Dedifferentiated amniotic fluid mesenchymal stem cell (primary cell): ENCODE data around the gene LTBP1.
"Not testable (repeated sequence)": the region's sequence is repeated elsewhere in the genome, so short reads cannot be mapped to it uniquely, and the experiment has no call there.

Experiments used
- DNase-seq: peaks from one replicate; pipeline ENCODE4 v3.0.0-alpha.2; 2016; ENCODE audit errors: extremely low spot score

LTBP1 gene

DNA sequence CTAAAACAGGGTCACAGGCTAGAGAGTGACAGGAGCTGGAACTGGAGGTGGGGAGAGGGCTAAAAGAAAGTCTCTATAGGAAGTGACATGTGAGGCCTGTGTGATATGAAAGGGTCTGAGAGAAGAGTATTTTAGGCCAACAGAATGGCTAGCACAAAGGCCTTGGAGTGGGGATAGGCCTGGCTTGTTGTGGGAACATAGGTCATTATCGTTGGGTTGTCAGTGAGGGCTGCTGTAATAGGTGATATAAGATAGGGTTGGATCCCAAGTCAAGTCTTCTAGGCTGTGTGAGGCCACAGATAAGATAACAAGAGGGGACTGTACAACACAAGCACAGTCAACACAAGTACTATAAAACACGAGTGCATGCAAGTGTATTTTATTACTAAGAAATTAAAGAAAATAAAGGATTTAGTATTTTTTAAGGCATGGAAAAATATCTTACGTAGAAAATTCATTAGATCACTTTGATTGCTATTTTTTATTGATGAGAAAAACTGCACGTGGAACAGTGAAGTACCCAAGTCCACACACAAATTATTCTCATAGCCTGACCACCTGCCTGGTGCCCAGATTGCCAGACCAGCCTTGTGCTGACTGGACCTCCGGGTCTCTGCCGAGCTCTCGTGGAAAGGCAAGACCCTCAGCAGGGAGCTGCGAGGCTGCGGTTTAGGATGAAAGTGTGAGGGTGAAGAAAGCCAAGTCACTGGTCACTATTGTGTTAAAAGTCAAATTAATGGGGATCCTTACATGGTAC is 14.1 kb downstream of the LTBP1 start:
- no peak for DNase-seq

DNA sequence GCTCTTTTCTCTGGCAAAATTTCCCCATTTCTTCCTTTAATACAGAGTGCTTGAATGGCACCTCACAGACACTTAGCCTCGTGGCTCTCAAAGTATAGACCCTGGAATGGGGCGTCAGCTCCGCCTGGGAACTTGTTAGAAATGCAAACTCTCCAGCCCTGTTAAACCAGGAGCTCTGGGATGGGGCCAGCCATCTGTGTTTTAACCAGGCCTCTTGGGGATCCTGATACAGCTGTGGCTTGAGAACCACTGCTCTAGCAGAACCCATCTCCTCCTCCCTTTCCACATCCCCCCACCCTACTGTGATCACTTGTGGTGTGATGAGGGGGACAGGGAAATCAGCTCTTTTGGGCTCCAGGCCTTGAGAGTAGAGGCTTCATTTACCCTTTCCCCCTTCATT is 15.9 kb downstream of the LTBP1 start:
- no peak for DNase-seq

DNA sequence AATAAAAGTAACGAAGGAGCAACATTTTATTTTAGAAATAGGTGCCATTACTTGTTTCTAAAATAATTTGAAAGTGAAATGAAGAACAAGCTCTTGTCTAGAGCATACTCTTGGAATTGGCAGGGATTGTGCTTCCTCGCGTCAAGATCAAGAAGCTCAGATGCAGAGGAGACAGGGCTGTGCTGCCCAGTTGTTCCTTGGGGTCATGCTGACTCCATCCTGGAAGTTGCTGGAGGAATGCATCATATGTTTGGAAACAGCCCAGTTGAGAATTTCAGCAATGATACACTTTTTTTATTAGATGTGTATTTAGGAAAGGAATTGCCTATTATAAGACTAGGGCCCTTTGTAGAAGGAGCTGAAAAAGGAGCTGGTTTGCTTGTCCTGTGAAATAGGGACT is 17.2 kb downstream of the LTBP1 start:
- DNase-seq = peak; percentile 44

DNA sequence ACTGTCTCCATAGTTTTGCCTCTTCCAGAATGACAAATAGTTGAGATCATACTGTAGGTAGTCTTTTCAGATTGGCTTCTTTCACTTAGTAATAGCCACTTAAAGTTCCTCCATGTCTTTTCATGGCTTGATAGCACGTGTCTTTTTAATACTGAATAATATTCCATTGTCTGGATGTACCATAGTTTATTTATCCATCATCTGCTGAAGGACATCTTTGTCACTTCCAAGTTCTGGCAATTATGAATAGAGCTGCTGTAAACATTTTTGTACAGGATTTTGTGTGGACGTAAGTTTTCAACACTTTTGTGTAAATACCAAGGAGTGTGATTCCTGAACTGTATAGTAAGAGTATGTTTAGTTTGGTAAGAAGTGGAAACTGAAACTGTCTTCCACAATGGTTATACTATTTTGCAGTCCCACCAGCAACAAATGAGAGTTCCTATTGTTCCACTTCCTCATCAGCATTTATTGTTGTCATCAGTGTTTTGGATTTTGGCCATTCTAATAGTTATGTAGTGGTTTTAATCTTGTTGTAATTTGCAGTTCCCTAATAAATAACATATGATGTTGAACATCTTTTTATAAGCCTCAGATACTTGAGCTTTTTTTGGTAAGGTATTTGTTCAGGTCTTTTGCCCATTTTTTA is 18.9 kb downstream of the LTBP1 start:
- DNase-seq = no peak

DNA sequence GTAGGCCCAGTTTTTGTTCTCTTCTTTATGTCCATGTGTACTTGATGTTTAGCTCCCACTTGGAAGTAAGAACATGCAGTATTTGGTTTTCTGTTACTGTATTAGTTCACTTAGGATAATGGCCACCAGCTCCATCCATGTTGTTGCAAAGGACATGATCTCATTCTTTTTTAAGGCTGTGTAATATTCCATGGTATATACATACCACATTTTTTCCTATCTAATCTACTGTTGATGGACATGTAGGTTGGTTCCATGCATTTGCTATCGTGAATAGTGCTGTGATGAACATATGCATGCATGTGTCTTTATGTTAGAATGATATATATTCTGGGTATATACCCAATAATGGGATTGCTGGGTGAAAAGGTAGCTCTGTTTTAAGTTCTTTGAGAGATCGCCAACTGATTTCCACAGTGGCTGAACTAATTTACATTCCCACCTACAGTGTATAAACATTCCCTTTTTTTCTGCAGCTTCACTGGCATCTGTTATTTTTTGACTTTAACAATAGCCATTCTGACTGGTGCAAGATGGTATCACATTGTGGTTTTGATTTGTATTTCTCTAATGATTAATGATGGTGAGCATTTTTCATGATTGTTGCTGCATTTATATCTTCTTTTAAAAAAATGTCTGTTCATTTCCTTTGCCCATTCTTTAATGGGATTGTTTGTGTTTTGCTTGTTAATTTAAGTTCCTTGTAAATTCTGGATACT is 22.9 kb downstream of the LTBP1 start:
- DNase-seq = no peak

DNA sequence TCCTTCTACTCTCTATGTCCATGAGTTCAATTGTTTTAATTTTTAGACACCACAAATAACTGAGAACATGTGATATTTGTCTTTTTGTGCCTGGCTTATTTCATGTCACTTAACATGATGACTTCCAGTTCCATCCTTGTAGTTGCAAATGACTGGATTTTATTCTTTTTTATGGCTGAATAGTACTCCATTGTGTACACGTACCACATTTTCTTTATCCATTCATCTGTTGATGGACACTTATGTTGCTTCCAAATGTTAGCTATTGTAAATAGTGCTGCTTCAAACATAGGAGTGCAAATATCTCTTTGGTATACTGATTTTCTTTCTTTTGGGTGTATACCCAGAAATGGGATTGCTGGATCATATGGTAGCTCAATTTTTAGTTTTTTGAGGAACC is 27.0 kb downstream of the LTBP1 start:
- DNase-seq = not testable (repeated sequence)

DNA sequence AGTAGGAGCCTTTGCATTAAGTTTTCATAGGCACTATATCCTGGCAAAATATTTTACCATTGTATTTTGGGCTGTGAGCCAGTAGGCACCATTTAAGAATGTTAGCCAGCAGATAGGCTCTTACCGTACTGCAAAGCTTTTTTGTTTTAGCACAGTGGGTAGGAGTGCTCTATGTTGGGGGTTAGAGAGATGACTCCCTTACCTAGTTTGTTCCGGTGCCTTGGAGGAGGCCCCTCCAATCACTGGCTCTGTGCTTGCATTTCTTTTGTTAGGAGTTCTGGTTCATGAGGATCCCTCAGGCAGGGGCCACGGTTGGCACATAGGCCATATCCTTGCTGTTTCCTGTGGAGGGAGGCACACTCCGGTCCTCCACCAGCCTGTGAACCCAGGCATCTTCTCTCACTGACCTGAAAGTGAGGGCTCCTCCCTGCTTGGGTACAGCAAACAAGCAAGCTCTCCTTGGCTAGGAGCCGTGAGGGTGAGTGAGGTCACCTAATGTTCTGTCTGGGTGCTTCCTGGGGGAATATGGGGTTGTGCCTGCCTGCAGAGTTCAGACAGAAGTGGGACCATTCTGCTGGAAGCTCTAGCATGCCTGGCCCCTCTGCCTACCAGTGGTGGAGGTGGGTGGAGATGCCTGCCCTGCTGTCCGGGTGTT is 29.8 kb downstream of the LTBP1 start:
- no peak for DNase-seq

DNA sequence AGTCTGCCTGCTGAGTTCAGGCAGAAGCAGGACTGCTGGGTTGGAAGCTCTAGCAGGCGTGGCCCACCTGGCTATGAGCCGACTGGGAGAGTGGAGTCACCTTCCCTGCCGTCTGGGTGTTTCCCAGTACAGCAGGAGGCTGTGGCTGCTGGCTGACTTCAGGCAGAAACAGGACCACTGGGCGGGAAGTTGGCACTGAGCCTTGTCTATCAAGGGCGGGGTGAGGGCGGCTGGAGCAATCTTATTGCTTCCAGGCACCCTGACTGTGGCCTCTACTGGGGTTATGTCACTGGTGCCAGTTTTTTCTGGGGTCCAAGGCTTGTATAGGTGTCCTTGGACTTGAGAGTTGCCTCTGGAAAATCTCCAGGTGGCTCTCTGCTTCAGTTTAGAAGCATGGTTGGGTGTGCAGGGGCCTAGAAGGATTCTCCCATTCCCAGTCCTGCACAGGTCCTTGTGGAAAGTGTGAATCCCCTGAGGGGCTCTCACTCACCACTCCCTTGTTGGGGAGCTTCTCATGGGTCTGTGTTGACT is 30.5 kb downstream of the LTBP1 start:
- no peak for DNase-seq

DNA sequence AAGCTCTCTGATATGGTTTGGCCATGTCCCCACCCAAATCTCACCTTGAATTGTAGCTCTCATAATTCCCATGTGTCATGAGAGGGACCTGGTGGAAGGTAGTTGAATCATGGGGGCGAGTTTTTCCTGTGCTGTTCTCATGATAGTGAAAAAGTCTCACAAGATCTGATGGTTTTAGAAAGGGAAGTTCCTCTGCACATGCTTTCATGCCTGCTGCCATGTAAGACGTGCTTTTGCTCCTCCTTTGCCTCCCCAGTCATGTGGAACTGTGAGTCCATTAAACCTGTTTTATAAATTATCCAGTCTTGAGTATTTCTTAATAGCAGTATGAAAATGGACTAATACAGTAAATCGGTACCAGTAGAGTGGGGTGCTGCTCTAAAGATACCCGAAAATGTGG is 34.9 kb downstream of the LTBP1 start:
- no peak for DNase-seq

DNA sequence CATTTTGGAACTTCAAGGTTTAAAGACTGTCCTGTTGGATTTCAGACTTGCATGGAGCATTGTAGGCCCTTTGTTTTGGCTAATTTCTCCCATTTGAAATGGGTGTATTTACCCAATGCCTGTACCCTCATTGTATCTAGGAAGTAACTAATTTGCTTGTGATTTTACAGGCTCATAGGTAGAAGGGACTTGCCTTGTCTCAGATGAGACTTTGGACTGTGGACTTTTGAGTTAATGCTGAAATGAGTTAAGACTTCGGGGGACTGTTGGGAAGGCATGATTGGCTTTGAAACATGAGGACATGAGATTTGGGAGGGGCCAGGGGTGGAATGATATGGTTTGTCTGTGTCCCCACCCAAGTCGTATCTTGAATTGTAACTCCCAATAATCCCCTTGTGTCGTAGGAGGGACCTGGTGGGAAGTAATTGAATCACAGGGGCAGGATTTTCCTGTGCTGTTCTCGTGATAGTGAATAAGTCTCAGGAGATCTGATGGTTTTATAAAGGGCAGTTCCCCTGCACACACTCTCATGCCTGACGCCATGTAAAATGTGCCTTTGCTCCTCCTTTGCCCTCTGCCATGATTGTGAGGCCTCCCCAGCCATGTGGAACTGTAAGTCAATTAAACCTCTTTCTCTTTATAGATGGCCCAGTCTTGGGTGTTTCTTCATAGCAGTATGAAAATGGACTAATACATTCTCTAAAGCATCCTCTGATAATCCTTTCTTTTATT is 36.6 kb downstream of the LTBP1 start:
- not testable (repeated sequence) for DNase-seq

DNA sequence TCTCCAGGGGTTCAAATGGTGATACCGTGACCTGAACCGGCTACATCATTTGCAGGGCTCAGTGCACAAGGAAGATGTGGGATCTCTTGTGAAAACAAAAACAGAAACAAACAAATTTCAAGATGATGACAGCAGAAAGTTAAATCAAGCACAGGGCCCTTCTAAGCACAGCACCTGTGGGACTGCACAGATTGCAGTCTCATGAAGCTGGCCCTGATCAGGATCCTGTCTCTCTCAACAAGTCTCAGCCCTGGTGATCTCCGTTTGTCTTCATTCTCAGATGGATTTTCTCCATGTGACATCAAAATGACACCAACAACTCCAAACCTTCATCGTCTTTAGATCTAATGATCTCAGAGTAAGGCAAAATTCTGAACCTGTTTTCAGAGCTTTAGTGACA is 39.7 kb downstream of the LTBP1 start:
- no peak for DNase-seq

DNA sequence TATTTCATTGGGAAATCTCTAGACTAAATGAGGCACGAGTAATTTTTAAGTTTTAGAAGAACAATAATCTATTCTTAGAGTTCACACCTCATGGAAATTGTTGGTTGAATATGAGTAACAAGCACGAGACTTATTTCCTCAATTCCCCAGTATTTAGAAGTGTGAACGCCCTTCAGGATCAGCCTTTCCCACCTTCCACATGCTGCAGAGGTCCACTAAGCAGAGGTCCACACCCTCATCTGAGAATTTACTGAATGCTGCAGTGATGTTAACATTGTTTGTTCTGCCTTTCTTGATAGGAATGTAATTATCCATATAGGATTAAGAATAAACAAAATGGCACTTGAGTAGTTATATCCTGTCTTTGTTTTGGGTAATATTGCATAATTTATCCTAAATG is 41.8 kb downstream of the LTBP1 start:
- no peak for DNase-seq

DNA sequence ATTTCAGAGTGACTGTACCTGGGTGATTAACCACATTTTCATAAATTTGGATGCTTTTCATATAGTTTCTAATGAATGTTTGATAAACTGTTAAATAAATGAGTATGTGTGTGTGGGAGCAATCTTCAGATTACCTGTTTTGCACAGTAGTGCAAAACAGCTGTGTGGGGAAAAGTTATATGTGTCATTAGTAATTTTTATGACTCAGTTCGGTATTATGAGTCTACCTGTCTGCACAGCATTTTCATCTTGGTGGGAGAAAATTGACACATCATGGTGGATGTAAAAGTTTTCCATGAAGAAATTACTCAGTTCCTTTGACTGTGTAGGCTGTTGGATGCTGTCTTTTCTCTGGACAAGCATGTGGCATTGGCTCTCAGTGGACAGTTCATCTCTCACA is 43.8 kb downstream of the LTBP1 start:
- no peak for DNase-seq

DNA sequence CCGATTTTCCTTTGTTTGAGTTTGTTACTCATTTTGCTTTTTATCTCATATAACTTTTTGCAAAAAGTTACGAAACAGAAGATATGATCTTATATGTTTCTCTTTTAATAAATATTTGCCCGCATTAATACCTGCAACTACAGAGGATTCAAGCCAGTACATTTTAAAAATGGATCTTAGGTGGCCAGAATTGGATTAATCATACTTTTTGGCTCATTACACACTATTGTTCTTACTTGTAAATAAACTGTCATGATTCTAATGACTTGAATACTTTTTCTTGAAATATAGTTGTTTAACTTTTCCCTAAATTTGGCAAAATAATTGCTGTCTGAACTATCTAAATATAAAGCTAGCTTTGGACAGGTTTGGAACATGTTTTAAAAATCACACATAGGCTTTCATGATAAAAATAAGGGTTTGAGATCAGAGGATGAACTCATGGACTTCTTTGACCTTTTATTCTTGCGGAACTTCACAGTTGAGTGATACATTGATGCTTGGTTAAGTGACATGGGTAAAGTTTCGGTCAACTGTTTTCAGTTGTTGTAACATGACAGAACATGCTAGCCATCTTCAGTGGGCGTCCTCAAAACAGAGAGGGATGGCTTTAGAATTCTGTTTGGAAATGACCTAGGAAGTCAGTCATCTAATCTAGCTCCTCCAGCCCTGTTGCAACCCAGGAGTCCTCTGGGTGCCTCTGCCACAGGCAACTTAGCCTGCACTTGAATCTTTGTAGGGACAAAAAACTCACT is 44.5 kb downstream of the LTBP1 start:
- no peak for DNase-seq

DNA sequence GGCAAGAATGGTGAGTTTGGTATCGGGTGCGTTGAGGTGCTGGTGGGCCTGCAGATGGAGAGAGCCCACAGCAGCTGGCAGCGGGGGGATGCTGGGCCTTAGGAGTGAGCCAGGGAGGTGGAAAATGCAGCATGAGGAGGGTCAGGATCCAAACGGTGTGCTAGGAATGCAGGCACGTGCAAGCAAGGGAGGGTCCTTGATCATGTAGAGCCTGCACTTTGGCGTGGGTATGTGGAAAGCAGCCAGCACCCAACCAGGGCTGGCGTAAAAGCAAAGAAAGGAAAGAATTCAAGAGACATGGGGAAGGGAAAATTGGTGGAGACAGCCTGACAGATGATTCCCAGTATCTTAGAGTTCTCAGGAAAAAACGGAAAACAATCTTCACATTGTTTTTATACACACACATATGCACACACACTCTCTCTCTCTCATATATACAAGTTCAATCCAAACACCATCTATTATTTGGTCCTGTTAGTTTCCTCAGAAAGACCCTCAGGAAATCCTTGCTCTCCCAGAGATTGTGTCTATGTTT is 46.3 kb downstream of the LTBP1 start:
- no peak for DNase-seq

DNA sequence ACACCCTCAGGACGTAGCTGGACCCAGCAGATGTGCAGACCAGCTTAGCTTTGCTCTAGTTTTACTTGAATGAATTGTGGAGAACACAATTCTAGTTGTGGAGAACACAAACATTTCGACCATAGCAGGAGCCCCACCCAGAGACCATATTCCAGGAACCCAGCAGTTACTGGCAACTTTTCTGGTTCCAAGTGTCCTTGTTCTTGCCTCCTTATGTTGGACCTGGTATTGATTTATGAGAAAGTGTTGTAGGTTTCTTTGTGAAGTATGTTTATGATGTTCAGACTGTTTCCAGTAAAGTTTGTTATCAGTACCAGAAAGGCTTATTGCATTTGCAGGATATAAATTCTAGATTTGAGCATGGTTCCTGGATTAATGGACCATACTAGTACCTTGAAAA is 51.0 kb downstream of the LTBP1 start:
- no peak for DNase-seq

DNA sequence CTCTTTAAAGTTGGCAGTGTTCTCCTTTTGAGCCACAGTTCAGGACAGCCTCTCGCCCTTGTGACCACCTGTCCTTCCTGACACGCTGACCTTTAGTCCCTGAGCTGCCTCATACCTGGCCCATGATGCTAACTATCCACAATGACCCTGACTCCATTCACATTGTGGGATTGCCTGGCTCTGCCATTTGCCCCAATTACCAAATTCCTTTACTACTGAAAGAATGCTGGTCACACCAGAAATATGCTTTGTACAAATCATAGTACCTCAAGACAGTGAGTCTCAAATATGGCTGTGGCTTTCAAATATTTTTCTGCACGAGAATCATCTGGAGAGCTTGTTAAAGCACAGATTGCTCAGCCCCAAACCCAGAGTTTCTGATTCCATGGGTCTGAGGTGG is 54.2 kb downstream of the LTBP1 start:
- DNase-seq = no peak

DNA sequence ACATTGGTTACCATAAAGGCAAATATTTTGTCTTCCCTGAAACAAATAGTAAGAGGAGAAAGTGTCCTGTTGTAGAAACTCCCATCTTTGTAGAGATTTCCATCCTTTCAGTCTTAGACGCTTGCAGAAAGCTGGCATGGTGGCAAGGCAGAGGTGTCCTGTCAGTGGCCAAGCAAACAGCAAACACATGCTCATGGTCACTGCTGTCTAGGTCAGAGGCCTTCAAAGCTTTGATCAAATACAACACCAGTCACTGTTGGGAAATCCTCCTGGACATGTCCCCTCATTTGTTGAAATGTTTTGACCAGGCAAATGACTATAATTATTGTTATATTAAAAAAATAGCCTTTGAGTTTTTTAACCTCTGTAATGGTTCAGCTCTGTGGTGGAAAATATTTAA is 55.1 kb downstream of the LTBP1 start:
- DNase-seq = no peak

DNA sequence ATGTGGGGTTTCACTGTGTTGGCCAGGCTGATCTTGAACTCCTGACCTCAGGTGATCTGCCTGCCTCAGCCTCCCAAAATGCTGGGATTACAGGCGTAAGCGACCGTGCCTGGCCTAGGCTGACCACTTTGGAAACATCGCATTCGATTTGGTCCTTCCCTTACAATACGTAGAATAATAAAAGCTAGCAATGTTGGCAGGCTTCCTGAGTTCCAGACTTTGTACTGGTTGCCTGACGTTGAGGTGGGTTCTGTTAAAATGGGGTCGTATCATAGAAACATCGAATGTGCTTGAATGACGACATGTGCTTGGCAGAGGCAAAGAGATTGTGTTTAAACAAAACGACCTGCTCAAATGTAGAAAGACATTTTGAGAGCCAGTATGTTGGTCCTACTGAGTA is 56.1 kb downstream of the LTBP1 start:
- no peak for DNase-seq

DNA sequence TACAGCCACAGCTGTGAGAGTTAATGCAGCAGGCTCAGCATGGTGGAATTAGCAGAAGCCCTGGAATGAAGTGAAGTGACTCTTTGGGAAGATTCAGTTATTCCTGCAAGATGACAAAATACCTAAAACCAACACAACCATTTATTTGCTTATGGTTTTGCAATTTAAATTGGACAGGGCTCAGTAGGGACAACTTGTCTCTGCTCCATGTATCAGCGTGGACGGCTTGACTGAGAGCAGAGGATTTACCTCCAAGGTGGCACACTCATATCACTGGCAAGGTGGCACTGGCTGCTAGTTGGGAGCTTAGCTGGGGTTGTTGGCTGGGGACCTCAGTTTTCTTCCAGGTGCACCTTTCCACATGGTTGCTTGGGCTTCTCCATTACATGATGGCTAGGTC is 58.3 kb downstream of the LTBP1 start:
- no peak for DNase-seq

DNA sequence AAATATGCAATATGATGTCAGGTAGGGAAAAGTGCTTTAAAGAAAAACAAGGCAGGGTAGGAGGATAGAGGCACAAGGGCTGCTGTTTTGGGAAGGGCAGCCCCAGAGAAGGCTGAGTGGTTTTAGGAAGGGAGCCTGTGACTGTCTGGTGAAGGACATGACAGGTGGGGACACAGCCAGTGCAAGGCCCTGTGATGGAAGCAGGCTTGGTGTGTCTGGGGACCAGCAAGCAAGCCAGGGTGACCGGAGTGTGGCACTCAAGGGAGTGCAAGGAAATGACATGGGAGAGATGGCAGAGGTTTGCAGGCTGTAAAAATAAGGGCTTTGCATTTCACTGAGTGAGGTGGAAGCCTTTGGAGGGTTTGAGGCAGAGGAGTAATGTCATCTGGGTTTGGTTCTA is 62.0 kb downstream of the LTBP1 start:
- DNase-seq = no peak
